GM10266 (cell line): ENCODE results near the gene OR4C6.

ENCODE experiments used
- DNase-seq: peaks from one replicate; pipeline ENCODE4 v3.0.0; 2012; ENCODE audit errors: extremely low spot score
- TF ChIP-seq, protein P1 (sequence below): IDR thresholded peaks from 2 replicates; pipeline ENCODE4 v1.5.1; 2012; ENCODE audit warnings: mild to moderate bottlenecking, low read depth; ENCODE audit not compliant: control insufficient read depth, insufficient read depth; ENCODE audit errors: missing control alignments

Gene OR4C6

DNA sequence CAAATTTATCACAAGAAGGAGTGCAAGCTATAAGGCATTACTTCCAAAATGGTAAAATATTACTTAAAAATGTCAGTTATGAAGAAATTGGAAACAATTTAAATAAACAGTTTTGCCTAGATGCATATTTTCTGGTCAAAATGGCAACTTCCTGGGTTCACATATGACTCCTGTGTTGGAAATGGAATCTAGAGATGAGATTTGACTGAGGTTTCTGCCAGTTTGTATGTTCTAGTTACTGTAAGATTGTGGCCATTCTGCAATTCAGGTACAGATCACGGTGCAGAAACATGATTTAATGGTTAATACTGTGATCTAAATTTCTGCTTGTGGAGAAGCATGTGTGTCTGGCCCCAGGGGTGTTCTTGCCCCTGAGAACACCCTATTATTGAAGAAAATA lies 3.4 kb upstream of the OR4C6 start:
- TF ChIP-seq, protein P1, sequence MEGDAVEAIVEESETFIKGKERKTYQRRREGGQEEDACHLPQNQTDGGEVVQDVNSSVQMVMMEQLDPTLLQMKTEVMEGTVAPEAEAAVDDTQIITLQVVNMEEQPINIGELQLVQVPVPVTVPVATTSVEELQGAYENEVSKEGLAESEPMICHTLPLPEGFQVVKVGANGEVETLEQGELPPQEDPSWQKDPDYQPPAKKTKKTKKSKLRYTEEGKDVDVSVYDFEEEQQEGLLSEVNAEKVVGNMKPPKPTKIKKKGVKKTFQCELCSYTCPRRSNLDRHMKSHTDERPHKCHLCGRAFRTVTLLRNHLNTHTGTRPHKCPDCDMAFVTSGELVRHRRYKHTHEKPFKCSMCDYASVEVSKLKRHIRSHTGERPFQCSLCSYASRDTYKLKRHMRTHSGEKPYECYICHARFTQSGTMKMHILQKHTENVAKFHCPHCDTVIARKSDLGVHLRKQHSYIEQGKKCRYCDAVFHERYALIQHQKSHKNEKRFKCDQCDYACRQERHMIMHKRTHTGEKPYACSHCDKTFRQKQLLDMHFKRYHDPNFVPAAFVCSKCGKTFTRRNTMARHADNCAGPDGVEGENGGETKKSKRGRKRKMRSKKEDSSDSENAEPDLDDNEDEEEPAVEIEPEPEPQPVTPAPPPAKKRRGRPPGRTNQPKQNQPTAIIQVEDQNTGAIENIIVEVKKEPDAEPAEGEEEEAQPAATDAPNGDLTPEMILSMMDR = no peak
- no peak for DNase-seq

DNA sequence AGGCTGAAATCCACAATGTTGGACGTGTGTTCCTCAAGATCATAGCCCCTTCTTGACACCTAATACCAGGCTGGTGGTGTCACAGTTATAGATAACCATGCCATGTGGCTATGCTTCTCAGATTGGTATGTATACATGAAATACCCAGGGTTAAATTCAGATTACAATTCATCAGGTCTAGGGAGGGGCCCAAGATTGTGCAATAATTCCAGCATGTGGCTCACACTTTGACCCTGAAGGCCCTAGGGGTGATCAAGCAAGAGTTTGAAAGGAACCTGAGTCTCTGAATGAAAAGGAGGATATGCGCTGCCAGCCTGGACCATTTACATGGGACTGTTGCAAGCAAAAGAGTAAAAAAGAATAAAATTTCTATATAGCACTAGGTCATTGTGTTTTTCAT lies 7.4 kb downstream of the OR4C6 start:
- TF ChIP-seq, protein P1 = no peak
- DNase-seq = no peak

DNA sequence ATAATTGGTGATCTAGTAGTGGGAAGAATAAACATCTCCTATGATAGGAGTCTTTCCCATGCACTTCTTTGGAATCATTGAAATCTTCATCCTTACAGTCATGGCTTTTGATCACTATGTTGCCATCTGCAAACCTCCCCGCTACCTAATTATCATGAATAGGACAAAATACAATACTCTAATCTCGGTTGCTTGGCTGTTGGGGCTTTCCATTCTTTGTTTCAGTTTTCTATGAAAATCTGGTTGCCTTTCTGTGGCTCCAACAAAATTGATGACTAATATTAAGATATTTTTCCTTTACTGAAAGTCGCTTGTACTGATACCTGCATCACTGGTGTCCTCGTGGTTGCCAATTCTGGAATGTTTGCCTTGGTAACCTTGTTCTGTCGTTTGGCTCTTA lies 11.9 kb downstream of the OR4C6 start:
- TF ChIP-seq, protein P1 = no peak
- DNase-seq = no peak

DNA sequence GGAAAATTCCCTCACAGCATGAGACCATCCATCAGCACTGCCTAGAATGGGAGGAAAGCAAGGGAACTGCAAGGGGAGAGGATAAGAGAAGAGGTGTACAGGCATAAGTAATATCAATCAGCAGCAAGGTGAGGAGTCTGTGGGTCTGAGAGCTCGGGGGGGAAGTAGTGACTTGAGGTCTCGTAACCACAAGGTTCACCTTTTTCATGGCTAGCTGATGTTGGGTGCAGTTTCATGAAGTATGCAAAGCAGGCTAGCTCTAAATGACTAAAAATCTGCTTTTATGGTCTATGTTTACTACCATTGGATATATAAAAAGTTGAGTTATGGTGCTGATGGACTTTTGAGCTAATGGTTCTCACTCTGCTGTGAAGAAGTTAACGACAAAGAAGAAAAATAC lies 35.8 kb downstream of the OR4C6 start:
- TF ChIP-seq, protein P1 = no peak
- DNase-seq = no peak

DNA sequence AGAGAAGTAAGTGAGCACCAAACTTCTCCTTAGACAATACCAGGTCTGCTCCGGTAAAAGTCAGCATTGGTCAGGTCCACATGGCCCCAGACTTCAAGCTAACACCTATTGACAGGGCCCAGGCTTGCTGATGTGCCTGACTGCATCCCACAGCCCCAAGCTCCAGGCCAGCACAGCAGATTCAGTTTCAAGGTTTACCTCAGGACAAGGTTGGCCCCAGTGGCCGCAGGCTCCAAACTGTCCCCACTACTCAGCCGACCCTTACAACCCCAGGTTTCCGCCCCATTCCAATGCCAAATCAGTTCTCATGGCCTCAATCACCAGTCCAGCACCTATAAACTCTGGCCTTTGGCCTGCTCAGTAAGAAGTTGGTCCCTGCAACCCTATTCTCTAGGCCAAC lies 39.4 kb downstream of the OR4C6 start:
- no peak for DNase-seq
- TF ChIP-seq, protein P1 = no peak

DNA sequence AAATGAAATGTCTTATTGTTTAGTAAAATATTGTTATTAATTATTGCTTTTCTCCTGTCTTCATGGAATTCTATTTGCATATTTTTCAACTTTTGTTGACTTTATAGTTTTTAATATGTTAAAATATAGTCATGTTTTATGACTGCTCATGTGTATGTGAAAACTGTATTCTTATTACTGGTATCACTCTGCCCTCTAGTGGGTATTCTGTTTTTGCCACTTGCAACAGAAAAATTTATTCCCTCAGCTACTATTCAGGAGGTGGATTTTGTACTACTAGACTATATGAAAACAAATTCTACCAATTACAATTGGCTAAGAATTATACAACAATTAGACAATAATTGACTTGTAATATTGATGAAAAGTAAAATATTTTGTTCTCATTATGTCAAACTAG lies 45.0 kb downstream of the OR4C6 start:
- peak; percentile 19 for DNase-seq
- TF ChIP-seq, protein P1 = peak; percentile 56

DNA sequence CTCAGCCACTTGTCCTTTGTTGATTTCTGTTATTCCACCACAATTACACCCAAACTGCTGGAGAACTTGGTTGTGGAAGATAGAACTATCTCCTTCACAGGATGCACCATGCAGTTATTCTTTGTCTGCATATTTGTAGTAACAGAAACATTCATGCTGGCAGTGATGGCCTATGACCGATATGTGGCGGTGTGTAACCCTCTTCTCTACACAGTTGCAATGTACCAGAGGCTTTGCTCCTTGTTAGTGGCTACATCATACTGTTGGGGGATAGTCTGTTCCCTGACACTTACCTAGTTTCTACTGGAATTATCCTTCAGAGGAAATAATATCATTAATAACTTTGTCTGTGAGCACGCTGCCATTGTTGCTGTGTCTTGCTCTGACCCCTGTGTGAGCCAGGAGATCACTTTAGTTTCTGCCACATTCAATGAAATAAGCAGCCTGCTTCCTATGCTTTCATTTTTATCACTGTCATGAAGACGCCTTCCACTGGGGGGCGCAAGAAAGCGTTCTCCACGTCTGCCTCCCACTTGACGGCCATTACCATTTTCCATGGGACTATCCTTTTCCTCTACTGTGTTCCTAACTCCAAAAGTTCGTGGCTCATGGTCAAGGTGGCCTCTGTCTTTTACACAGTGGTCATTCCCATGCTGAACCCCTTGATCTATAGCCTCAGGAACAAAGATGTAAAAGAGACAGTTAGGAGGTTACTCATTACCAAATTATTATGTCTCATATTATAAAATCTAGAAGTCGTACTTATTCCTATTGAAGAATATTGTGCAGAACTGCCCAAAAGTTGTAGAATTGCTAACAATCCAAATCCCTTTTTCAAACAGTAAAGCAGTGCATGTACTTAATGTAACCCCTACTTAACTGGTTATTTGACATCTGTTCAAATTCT lies 53.2 kb downstream of the OR4C6 start:
- TF ChIP-seq, protein P1 = peak; percentile 30
- DNase-seq = no peak
